K562 (cell line): Measurements from ENCODE around the gene KCNH2. TPM values are rescaled to one million over a fixed set of nuclear protein-coding genes. Genes with fewer than 3 reads are reported as not detected.

Source experiments
- ATAC-seq: fragments of 200-7000 bp; cut with Tn5 transposase; 3 replicates; pipeline ENCODE4 v1.9.1; 2020; ENCODE audit warnings: moderate library complexity
- BruUV-seq: library from RNA; stranded (reverse); fragments of 400-500 nt; replicated peaks from 2 replicates; lab custom pipeline; 2021; lab: Mats Ljungman, UMichigan
- CTCF ChIA-PET: fragments of 300-600 bp; formaldehyde crosslinking; extraction: SDS; loops from one replicate; lab custom pipeline; 2021; ENCODE audit warnings: low intra/inter-chr PET ratio; lab: Yijun Ruan, JAX
- POLR2A ChIA-PET: fragments of 300-600, 350-650 bp; sonication (Branson Sonifier 250); formaldehyde crosslinking; extraction: SDS; loops from one replicate; lab custom pipeline; 2021; ENCODE audit warnings: antibody characterized with exemption, inconsistent platforms; lab: Yijun Ruan, JAX
- DNase-seq, 4 experiments: peaks; one replicate each; pipeline versions ENCODE4 v3.0.0 to v3.0.0-alpha.2; 2011 to 2018; ENCODE audit warnings: low spot score in 3 of 4, mixed read lengths in 3 of 4; ENCODE audit errors: extremely low read depth in 1 of 4
- FAIRE-seq: peaks from 2 replicates; lab custom pipeline; 2011; peaks lifted over from hg19 to GRCh38; lab: Jason Lieb, UNC
- H2AFZ ChIP-seq: 2 replicates; pipeline ENCODE4 v1.6.0; 2011; ENCODE audit warnings: low read depth, low read length, control low read depth, inconsistent platforms
- H3K27ac ChIP-seq: fragments of 200-600 bp; 3 replicates; pipeline ENCODE4 v1.8.0; 2011; ENCODE audit warnings: low read depth, mild to moderate bottlenecking, control low read depth, inconsistent platforms, low read length, moderate library complexity, mixed read lengths; ENCODE audit errors: extremely low read depth
- H3K27me3 ChIP-seq, 2 experiments: fragments of 300-600 bp in 1 of 2; 2 replicates in 1 of 2; 3 replicates in 1 of 2; pipeline versions ENCODE4 v1.6.0 to v1.8.0; 2011; ENCODE audit warnings: inconsistent platforms in 2 of 2, low read length in 2 of 2, mild to moderate bottlenecking in 1 of 2, mixed read lengths in 1 of 2, moderate library complexity in 1 of 2; ENCODE audit not compliant: control insufficient read depth in 2 of 2, insufficient read depth in 2 of 2
- H3K36me3 ChIP-seq: fragments of 300-600 bp; 3 replicates; pipeline ENCODE4 v1.8.0; 2011; ENCODE audit warnings: mild to moderate bottlenecking, low read length, inconsistent platforms; ENCODE audit not compliant: control insufficient read depth, insufficient read depth
- H3K4me1 ChIP-seq, 2 experiments: fragments of 200-600 bp in 1 of 2; replicated peaks in 1 of 2; 2 replicates in 1 of 2; 3 replicates in 1 of 2; pipeline versions ENCODE4 v1.5.1 to v1.8.0; 2011; ENCODE audit warnings: inconsistent platforms in 2 of 2, low read length in 2 of 2, mild to moderate bottlenecking in 1 of 2, mixed read lengths in 1 of 2, moderate library complexity in 1 of 2; ENCODE audit not compliant: control insufficient read depth in 2 of 2, insufficient read depth in 2 of 2
- H3K4me2 ChIP-seq: 2 replicates; pipeline ENCODE4 v1.6.1; 2011; ENCODE audit warnings: low read length, control low read depth, inconsistent platforms, mixed read lengths; ENCODE audit not compliant: insufficient read depth
- H3K4me3 ChIP-seq: fragments of 200-600 bp; sonication (generic), shearing (Covaris generic); 2 replicates; pipeline ENCODE4 v1.5.1; 2016; ENCODE audit warnings: control low read depth, inconsistent platforms
- H3K79me2 ChIP-seq: fragments of 200-600 bp; 3 replicates; pipeline ENCODE4 v1.8.0; 2011; ENCODE audit warnings: low read length, inconsistent platforms; ENCODE audit not compliant: control insufficient read depth, insufficient read depth
- H3K9ac ChIP-seq, 2 experiments: 2 replicates each; pipeline versions ENCODE4 v1.6.0 to v1.6.1; 2011; ENCODE audit warnings: low read depth in 2 of 2, low read length in 2 of 2, control low read depth in 1 of 2, inconsistent platforms in 1 of 2, mild to moderate bottlenecking in 1 of 2, mixed read lengths in 1 of 2; ENCODE audit not compliant: insufficient read depth in 1 of 2
- H3K9me1 ChIP-seq: one replicate; pipeline ENCODE4 v1.6.0; 2011; ENCODE audit warnings: inconsistent platforms, mild to moderate bottlenecking, low read length, moderate library complexity; ENCODE audit not compliant: control insufficient read depth, insufficient read depth
- H3K9me3 ChIP-seq: replicated peaks from 2 replicates; pipeline ENCODE4 v1.5.1; 2011; ENCODE audit warnings: low read depth, low read length, inconsistent platforms; ENCODE audit not compliant: control insufficient read depth, insufficient read depth
- H4K20me1 ChIP-seq: replicated peaks from 2 replicates; pipeline ENCODE4 v1.6.1; 2011; ENCODE audit warnings: low read length, inconsistent platforms, mixed read lengths; ENCODE audit not compliant: control insufficient read depth, insufficient read depth
- CHD1 ChIP-seq: fragments of 200-600 bp; sonication (generic); IDR thresholded peaks from one replicate; pipeline ENCODE4 v1.6.1; 2012; ENCODE audit warnings: mild to moderate bottlenecking, moderate library complexity, low read length, inconsistent platforms
- MAFG ChIP-seq: fragments of 450-650 bp; conservative IDR thresholded peaks from 2 replicates; pipeline ENCODE4 v1.6.1; 2016; ENCODE audit warnings: missing genetic modification characterization, missing compliant biosample characterization
- MED1 ChIP-seq: sonication (generic); formaldehyde crosslinking; IDR thresholded peaks from 2 replicates; pipeline ENCODE4 v1.8.1; 2023; ENCODE audit warnings: missing genetic modification reagents, borderline replicate concordance
- NFATC3 ChIP-seq: fragments of 450-650 bp; IDR thresholded peaks from 2 replicates; pipeline ENCODE4 v1.6.1; 2017; ENCODE audit warnings: mild to moderate bottlenecking
- POLR2G ChIP-seq: fragments of 200-400 bp; formaldehyde crosslinking; IDR thresholded peaks from 2 replicates; pipeline ENCODE4 v1.6.1; 2017; ENCODE audit warnings: low read depth, mild to moderate bottlenecking, antibody characterized with exemption, low read length, moderate library complexity
- RBFOX2 ChIP-seq: fragments of 200-400 bp; formaldehyde crosslinking; IDR thresholded peaks from 2 replicates; pipeline ENCODE4 v1.6.1; 2017; ENCODE audit warnings: low read depth, mild to moderate bottlenecking, low read length, moderate library complexity
- ZKSCAN3 ChIP-seq: fragments of 250-450 bp; sonication (Bioruptor Pico); IDR thresholded peaks from 2 replicates; pipeline ENCODE4 v1.4.0; 2020
- WGBS: fragments of 100-300 bp; shearing (Covaris generic); methylation state at CpG from one replicate; pipeline ENCODE4 v1.1.6; 2016; ENCODE audit warnings: low coverage, mixed read lengths; ENCODE audit not compliant: insufficient coverage; ENCODE audit errors: missing lambda C conversion rate; 5-methylcytosine and 5-hydroxymethylcytosine counted together
- in situ Hi-C: fragments of 300-500 bp; cut with MboI; formaldehyde crosslinking; loops from 4 replicates; pipeline ENCODE4 v1.15.0; 2018; ENCODE audit warnings: inconsistent platforms, mixed read lengths
- intact Hi-C: fragments of 100-400 bp; cut with micrococcal nuclease; formaldehyde crosslinking; loops from 2 replicates; pipeline ENCODE4 v1.14.2; 2022
- polyA plus RNA-seq, 8 experiments: library from polyadenylated mRNA; depleted of rRNA in 4 of 8; stranded (reverse) in 5 of 8; unstranded in 3 of 8; fragments of >200 nt; fragmentation: Nextera tagmentation in 2 of 8; fragmentation: Illumina TruSeq in 1 of 8; extraction: Ambion mirVana in 2 of 8; extraction: Trizol in 1 of 8; gene quantifications; 2 replicates each; pipeline versions ENCODE4 v1.2.1 to v1.2.3, GENCODE V29; 2011 to 2014; ENCODE audit warnings: inconsistent platforms in 1 of 8, missing spikeins in 1 of 8
- total RNA-seq, 7 experiments: library from RNA; depleted of rRNA in 6 of 7; stranded (reverse); fragments of >200 nt in 6 of 7; fragmentation: Illumina TruSeq in 2 of 7; extraction: Trizol in 2 of 7; gene quantifications; 2 replicates each; pipeline versions ENCODE4 v1.2.1 to v1.2.3, GENCODE V29; 2011 to 2021; ENCODE audit warnings: low replicate concordance in 1 of 7
- TF ChIP-seq, protein P1 (sequence below): fragments of 250-450 bp; sonication (Bioruptor Pico); IDR thresholded peaks from 2 replicates; pipeline ENCODE4 v1.5.0; 2020; ENCODE audit warnings: mild to moderate bottlenecking

Gene KCNH2
- total and polyA plus RNA-seq, 9 of the 15 experiments (the other 6 are each of a cell fraction or from before 2014, with no cell fraction given): 18.1 to 368 (median 218) TPM

DNA sequence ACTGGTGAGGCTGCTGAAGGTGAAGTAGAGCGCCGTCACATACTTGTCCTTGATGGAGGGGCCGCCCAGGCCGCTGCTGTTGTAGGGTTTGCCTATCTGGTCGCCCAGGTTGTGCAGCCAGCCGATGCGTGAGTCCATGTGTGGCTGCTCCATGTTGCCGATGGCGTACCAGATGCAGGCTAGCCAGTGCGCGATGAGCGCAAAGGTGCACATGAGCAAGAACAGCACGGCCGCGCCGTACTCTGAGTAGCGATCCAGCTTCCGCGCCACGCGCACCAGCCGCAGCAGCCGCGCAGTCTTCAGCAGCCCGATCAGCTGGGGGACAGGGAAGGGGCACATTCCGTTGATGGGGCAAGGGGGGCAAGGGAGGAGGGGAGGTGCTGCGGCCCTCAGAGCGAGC, 26.6 kb downstream of the KCNH2 start (continued):
- TF ChIP-seq, protein P1, sequence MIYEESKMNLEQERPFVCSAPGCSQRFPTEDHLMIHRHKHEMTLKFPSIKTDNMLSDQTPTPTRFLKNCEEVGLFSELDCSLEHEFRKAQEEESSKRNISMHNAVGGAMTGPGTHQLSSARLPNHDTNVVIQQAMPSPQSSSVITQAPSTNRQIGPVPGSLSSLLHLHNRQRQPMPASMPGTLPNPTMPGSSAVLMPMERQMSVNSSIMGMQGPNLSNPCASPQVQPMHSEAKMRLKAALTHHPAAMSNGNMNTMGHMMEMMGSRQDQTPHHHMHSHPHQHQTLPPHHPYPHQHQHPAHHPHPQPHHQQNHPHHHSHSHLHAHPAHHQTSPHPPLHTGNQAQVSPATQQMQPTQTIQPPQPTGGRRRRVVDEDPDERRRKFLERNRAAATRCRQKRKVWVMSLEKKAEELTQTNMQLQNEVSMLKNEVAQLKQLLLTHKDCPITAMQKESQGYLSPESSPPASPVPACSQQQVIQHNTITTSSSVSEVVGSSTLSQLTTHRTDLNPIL (CRISPR knock-in tag): no peak
- no peak for TF ChIP-seq ZKSCAN3 (CRISPR knock-in tag)
- TF ChIP-seq NFATC3: no peak
- no peak for TF ChIP-seq MAFG (tag)

DNA sequence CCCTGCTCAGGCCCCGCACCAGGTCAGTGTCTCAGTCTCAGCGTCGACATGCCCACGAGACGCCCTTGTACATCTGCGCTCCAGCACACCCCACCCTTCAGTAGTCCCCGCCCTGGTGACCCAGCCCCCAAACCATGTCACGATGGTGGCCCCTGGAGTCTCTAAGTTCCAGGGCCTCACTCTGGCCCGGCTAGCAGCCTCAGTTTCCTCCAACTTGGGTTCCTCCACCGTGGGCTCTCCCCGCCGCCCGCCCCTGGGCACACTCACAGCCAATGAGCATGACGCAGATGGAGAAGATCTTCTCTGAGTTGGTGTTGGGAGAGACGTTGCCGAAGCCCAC, 27.0 kb downstream of the KCNH2 start:
- in situ Hi-C loops (no loop called here), intact Hi-C loops (no loop called here)
- Histone ChIP-seq H3K9ac (peak overlapping the region in 1 of 2 experiments; percentile 98; a peak in 2 of 4 replicates), H3K4me1 (peaks cover 49 to 97% of the 10 kb centered on the region in 2 experiments), H3K4me2 (no peak overlapping the region), H3K9me3 (no peaks in the 10 kb centered on the region)
- CTCF ChIA-PET: no interaction called here
- no TSS peak for BruUV-seq
- 94% methylated on average over 16 of the region's 16 CpGs for WGBS
- no peak for FAIRE-seq
- peak; percentile 15; the same call in 1 of the 2 replicates for TF ChIP-seq POLR2G
- TF ChIP-seq RBFOX2: peak; percentile 61; the same call in 1 of the 2 replicates
- 0 out of 2 replicates have a peak, but pooled peaks have one; percentile 36 for TF ChIP-seq MED1 (CRISPR knock-in tag)
- TF ChIP-seq CHD1: no peak
- TF ChIP-seq, all 486 proteins: peak for 3
- H3K4me3 ChIP-seq: no peak overlapping the region
- peaks cover 16% of the 10 kb centered on the region for H3K9me1 ChIP-seq
- no peak overlapping the region for H3K27ac ChIP-seq
- H3K36me3 ChIP-seq: peaks cover 84% of the 10 kb centered on the region
- no peak overlapping the region for H2AFZ ChIP-seq
- no peak for DNase-seq
- peaks cover 8% of the 10 kb centered on the region; the same call in 1 of the 2 replicates for H4K20me1 ChIP-seq
- H3K27me3 ChIP-seq: no peaks in the 10 kb centered on the region
- peaks cover 81% of the 10 kb centered on the region for H3K79me2 ChIP-seq
- ATAC-seq: no peak
- POLR2A ChIA-PET: interaction anchor here (2.5 kb wide), 1 partner anchor 12 kb away, joined by 11 read pairs; no protein-coding TSS in a partner anchor
